Uterus (tissue), 4 donors: ENCODE data around the gene ATP5MC2. TPM values are rescaled to one million over a fixed set of nuclear protein-coding genes. Genes with fewer than 3 reads are reported as not detected.
A peak's percentile ranks its signal among the peaks of the same experiment; 100 is the strongest.

ENCODE experiments used
- DNase-seq, 2 donors: peaks; one replicate each; pipeline ENCODE4 v3.0.0-alpha.2; 2019 to 2020
- H3K27ac ChIP-seq, 2 donors: fragments of 200-600 bp; sonication (generic); 1 replicate in 1 of 2; 2 replicates in 1 of 2; pipeline ENCODE4 v1.5.1; 2016 to 2018
- H3K27me3 ChIP-seq, 2 donors: fragments of 200-600 bp; sonication (generic); one replicate each; pipeline ENCODE4 v1.5.1; 2018 to 2019; ENCODE audit warnings: control low read depth in 1 of 2
- H3K36me3 ChIP-seq, 2 donors: fragments of 200-600 bp; sonication (generic); one replicate each; pipeline ENCODE4 v1.5.1; 2019; ENCODE audit warnings: control low read depth in 1 of 2
- H3K4me1 ChIP-seq, 2 donors: fragments of 200-600 bp; sonication (generic); one replicate each; pipeline ENCODE4 v1.5.1; 2018 to 2019; ENCODE audit warnings: control low read depth in 1 of 2
- H3K4me3 ChIP-seq, 2 donors: fragments of 200-600 bp; sonication (generic); 1 replicate in 1 of 2; 2 replicates in 1 of 2; pipeline ENCODE4 v1.5.1; 2018 to 2019; ENCODE audit warnings: mild to moderate bottlenecking in 1 of 2
- H3K9me3 ChIP-seq, 2 donors: fragments of 200-600 bp; sonication (generic); one replicate each; pipeline ENCODE4 v1.5.1; 2019; ENCODE audit warnings: control low read depth in 1 of 2
- CTCF ChIP-seq, 4 experiments: fragments of 200-600 bp in 2 of 4; fragments of 450-650 bp in 2 of 4; sonication (generic) in 2 of 4; IDR thresholded peaks; one replicate each; pipeline ENCODE4 v1.5.1; 2016 to 2019; ENCODE audit warnings: antibody characterized with exemption in 4 of 4, mild to moderate bottlenecking in 2 of 4, moderate library complexity in 1 of 4
- POLR2A ChIP-seq, 2 donors: fragments of 450-650 bp; IDR thresholded peaks; one replicate each; pipeline ENCODE4 v1.6.1; 2016; ENCODE audit warnings: antibody characterized with exemption in 2 of 2, mild to moderate bottlenecking in 1 of 2, moderate library complexity in 1 of 2
- intact Hi-C: fragments of 100-400 bp; cut with DNase I; formaldehyde crosslinking; loops from one replicate; pipeline ENCODE4 v1.15.1; 2023; ENCODE audit warnings: low total_unique reads
- total RNA-seq, 4 donors: library from RNA; depleted of rRNA in 3 of 4; stranded (reverse); fragments of >200 nt in 3 of 4; gene quantifications; one replicate each; pipeline versions ENCODE4 v1.1.0 to v1.2.4, GENCODE V29; 2014 to 2023
- donor health status: DM: yes; HTN: yes; CAD: no.

The ATP5MC2 gene
- total RNA-seq, 4 donors from 2014 or later: 68.9 to 215 (median 133) TPM

DNA sequence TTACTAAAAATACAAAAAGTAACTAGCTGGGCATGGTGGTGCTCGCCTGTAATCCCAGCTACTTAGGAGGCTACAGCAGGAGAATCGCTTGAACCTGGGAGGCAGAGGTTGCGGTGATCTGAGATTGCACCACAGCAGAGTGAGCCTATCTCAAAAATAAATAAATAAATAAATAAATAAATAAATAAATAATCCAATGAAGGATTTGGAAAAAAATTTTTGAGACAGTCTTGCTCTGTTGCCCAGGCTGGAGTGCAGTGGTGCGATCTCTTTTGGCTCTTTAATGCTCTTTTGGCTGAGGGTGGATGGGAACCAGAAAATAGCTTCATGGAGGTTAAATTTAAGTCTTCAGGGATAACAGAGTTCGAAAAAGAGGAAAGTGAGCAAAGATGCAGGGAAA, 11.7 kb downstream of the ATP5MC2 start:
- TF ChIP-seq CTCF (IDR thresholded peaks at IDR 0.05) (no peak), POLR2A (IDR thresholded peaks at IDR 0.05) (no peak)
- Histone ChIP-seq H3K27ac (no peak overlapping the region), H3K4me3 (no peak overlapping the region), H3K4me1 (peaks cover 3 to 8% of the 10 kb centered on the region in 2 donors), H3K27me3 (no peaks in the 10 kb centered on the region), H3K9me3 (no peaks in the 10 kb centered on the region), H3K36me3 (no peaks in the 10 kb centered on the region)
- DNase-seq: no peak
- intact Hi-C loops: no loop called here

GRCh38 chr12:53660041-53660440, 15.8 kb downstream of the ATP5MC2 start:
- H3K4me3 ChIP-seq: no peak overlapping the region
- peak overlapping the region; percentile 85 to 87 for H3K27ac ChIP-seq
- H3K36me3 ChIP-seq: no peaks in the 10 kb centered on the region
- H3K9me3 ChIP-seq: no peaks in the 10 kb centered on the region
- H3K4me1 ChIP-seq: peaks cover 12 to 16% of the 10 kb centered on the region in 2 donors
- TF ChIP-seq CTCF (IDR thresholded peaks at IDR 0.05) (no peak), POLR2A (IDR thresholded peaks at IDR 0.05) (no peak)
- DNase-seq: peak; percentile 30 to 62
- H3K27me3 ChIP-seq: no peaks in the 10 kb centered on the region
- intact Hi-C loops: no loop called here

DNA sequence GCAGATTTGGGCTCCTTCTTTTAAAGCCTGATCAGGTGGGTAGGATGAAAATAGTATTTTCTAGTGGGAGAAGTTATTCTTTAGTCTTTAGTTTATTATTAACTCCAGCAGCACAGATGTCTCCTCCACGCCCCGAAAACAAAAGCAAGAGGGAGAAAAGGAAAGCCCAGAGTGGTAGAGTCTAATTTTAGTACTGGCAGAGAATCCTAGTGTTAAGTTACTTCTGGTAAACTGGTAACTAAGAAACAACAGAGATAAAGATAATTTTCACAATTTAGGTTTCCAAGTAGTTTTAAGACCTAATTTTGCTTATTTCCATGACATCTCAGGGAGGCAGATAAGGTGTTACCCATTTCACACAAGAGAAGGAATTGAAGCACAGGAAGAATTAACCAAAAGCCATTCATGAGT, 16.3 kb downstream of the ATP5MC2 start:
- no peaks in the 10 kb centered on the region for H3K27me3 ChIP-seq
- no peak for DNase-seq
- no peak for TF ChIP-seq CTCF (IDR thresholded peaks at IDR 0.05)
- no peak for TF ChIP-seq POLR2A (IDR thresholded peaks at IDR 0.05)
- no peaks in the 10 kb centered on the region for H3K36me3 ChIP-seq
- peaks cover 12 to 16% of the 10 kb centered on the region in 2 donors for H3K4me1 ChIP-seq
- H3K27ac ChIP-seq: peak overlapping the region; percentile 85 to 87
- H3K9me3 ChIP-seq: no peaks in the 10 kb centered on the region
- intact Hi-C loops: no loop called here
- peak overlapping the region in 1 of 2 donors; percentile 15 for H3K4me3 ChIP-seq

DNA sequence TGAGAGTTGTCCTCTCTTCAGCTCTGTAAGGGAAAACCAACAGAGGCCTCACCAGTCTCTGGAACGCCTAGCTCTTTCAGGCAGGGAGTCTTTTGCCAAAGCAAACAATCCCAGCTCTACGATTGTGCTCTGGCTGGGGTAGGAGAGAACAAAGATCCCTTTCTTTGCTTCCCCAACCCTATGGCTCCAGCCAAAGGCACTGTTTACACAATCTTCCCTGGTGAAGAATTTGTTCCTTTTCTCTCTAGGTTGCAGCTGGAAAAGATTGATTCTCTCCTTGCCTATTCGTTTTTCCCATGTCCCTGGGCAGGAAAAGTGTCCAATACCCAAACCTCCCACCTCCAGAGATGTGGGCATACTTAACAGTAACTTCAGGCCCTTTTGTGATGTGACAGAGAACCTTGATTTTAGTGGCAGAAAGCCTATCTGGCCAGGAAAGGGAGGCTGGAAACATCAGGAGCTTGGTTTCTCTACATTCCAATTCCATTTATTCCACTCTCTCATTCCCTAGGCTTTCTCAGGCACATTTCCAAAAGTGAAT, 16.8 kb downstream of the ATP5MC2 start:
- H3K4me1 ChIP-seq: peaks cover 12 to 16% of the 10 kb centered on the region in 2 donors
- H3K27me3 ChIP-seq: no peaks in the 10 kb centered on the region
- H3K27ac ChIP-seq: peak overlapping the region; percentile 85 to 87
- H3K36me3 ChIP-seq: no peaks in the 10 kb centered on the region
- DNase-seq: peak in 1 of 2 donors; percentile 23
- TF ChIP-seq POLR2A (IDR thresholded peaks at IDR 0.05) (no peak), CTCF (IDR thresholded peaks at IDR 0.05) (no peak)
- intact Hi-C loops: no loop called here
- H3K9me3 ChIP-seq: no peaks in the 10 kb centered on the region
- peak overlapping the region in 1 of 2 donors; percentile 15 for H3K4me3 ChIP-seq

DNA sequence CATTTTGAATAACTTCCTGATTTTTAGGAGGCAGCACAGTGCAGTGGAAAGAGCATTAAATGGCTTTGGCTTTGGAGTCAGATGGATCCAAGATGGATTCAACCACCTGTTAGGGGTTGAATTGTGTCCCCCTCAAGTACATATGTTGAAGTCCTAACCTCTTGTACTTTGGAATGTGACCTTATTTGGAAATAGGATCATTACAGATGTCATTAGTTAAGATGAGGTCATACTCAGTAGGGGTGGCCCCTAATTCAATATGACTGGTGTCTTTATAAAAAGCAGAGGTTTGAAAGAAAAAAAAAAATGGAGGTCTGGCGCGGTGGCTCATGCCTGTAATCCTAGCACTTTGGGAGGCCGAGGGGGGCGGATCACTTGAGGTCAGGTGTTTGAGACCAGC, 18.8 kb downstream of the ATP5MC2 start:
- no peak for DNase-seq
- Histone ChIP-seq H3K27ac (no peak overlapping the region), H3K4me3 (no peak overlapping the region), H3K27me3 (no peaks in the 10 kb centered on the region), H3K4me1 (peaks cover 12 to 16% of the 10 kb centered on the region in 2 donors), H3K9me3 (no peaks in the 10 kb centered on the region), H3K36me3 (no peaks in the 10 kb centered on the region)
- intact Hi-C loops: no loop called here
- TF ChIP-seq CTCF (IDR thresholded peaks at IDR 0.05): no peak
- no peak for TF ChIP-seq POLR2A (IDR thresholded peaks at IDR 0.05)
